GM19238 (cell line): ENCODE results near the gene CA12.

Experiments used
- DNase-seq: peaks from one replicate; pipeline ENCODE4 v3.0.0; 2011; ENCODE audit warnings: low spot score; ENCODE audit not compliant: insufficient read length

Gene CA12

GRCh38 chr15:63402498-63403253 lies 21.0 kb upstream of the CA12 start:
- DNase-seq = no peak

GRCh38 chr15:63401714-63402497 lies 20.3 kb upstream of the CA12 start:
- DNase-seq = no peak

GRCh38 chr15:63401078-63401477 lies 19.4 kb upstream of the CA12 start:
- DNase-seq = no peak

GRCh38 chr15:63398456-63398855 lies 16.8 kb upstream of the CA12 start:
- no peak for DNase-seq

- no peak for DNase-seq
Observed at GRCh38 chr15:63396152-63396928, 14.7 kb upstream of the CA12 start.

GRCh38 chr15:63395730-63396151 lies 14.1 kb upstream of the CA12 start:
- DNase-seq = no peak

- no peak for DNase-seq
Observed at GRCh38 chr15:63392361-63393009, 10.8 kb upstream of the CA12 start.

- DNase-seq = no peak
Observed at GRCh38 chr15:63391669-63392360, 10.2 kb upstream of the CA12 start.

- no peak for DNase-seq
Observed at GRCh38 chr15:63390689-63391088, 9.0 kb upstream of the CA12 start.

GRCh38 chr15:63389902-63390670 lies 8.4 kb upstream of the CA12 start:
- no peak for DNase-seq

GRCh38 chr15:63388511-63388910 lies 6.9 kb upstream of the CA12 start:
- no peak for DNase-seq

- no peak for DNase-seq
Observed at GRCh38 chr15:63387748-63388493, 6.3 kb upstream of the CA12 start.

- DNase-seq = no peak
Observed at GRCh38 chr15:63385911-63386531, 4.4 kb upstream of the CA12 start.

GRCh38 chr15:63384906-63385305 lies 3.3 kb upstream of the CA12 start:
- DNase-seq = no peak

GRCh38 chr15:63382966-63383710 lies 1.5 kb upstream of the CA12 start:
- DNase-seq = no peak

- DNase-seq = no peak
Observed at GRCh38 chr15:63380808-63381282, 801 bp downstream of the CA12 start.

- no peak for DNase-seq
Observed at GRCh38 chr15:63380151-63380807, 1.4 kb downstream of the CA12 start.
